NCI-H226 (cell line): Measurements from ENCODE around the gene TLNRD1.
A peak's percentile ranks its signal among the peaks of the same experiment; 100 is the strongest.

Source experiments
- DNase-seq: peaks from one replicate; pipeline ENCODE4 v3.0.0-alpha.2; 2015

TLNRD1 gene

GRCh38 chr15:81029414-81030300, 28.9 kb downstream of the TLNRD1 start:
- DNase-seq, result peak; percentile 80

- DNase-seq, result no peak
Measured at GRCh38 chr15:81030301-81030750, 29.6 kb downstream of the TLNRD1 start.

GRCh38 chr15:81031203-81031602, 30.5 kb downstream of the TLNRD1 start:
- no peak for DNase-seq

- no peak for DNase-seq
Measured at GRCh38 chr15:81032355-81032754, 31.6 kb downstream of the TLNRD1 start.

- DNase-seq, result no peak
Measured at GRCh38 chr15:81032818-81033217, 32.1 kb downstream of the TLNRD1 start.

GRCh38 chr15:81033508-81033907, 32.8 kb downstream of the TLNRD1 start:
- no peak for DNase-seq

GRCh38 chr15:81037952-81038743, 37.4 kb downstream of the TLNRD1 start:
- no peak for DNase-seq

- DNase-seq, result no peak
Measured at GRCh38 chr15:81038975-81039607, 38.4 kb downstream of the TLNRD1 start.

GRCh38 chr15:81040757-81041156, 40.0 kb downstream of the TLNRD1 start:
- DNase-seq, result no peak

- no peak for DNase-seq
Measured at GRCh38 chr15:81043281-81043934, 42.7 kb downstream of the TLNRD1 start.

GRCh38 chr15:81043935-81044575, 43.3 kb downstream of the TLNRD1 start:
- DNase-seq, result no peak

- no peak for DNase-seq
Measured at GRCh38 chr15:81046290-81046689, 45.6 kb downstream of the TLNRD1 start.

GRCh38 chr15:81047928-81048327, 47.2 kb downstream of the TLNRD1 start:
- DNase-seq, result no peak

- no peak for DNase-seq
Measured at GRCh38 chr15:81049835-81050234, 49.1 kb downstream of the TLNRD1 start.

- no peak for DNase-seq
Measured at GRCh38 chr15:81050259-81050658, 49.5 kb downstream of the TLNRD1 start.

GRCh38 chr15:81050805-81051204, 50.1 kb downstream of the TLNRD1 start:
- no peak for DNase-seq

- DNase-seq, result no peak
Measured at GRCh38 chr15:81052046-81052445, 51.3 kb downstream of the TLNRD1 start.

GRCh38 chr15:81053621-81054020, 52.9 kb downstream of the TLNRD1 start:
- DNase-seq, result no peak

GRCh38 chr15:81054236-81054635, 53.5 kb downstream of the TLNRD1 start:
- DNase-seq, result no peak
